ENCODE results near the gene ANKZF1. TPM values are rescaled to one million over a fixed set of nuclear protein-coding genes. Genes with fewer than 3 reads are reported as not detected.

Gene ANKZF1
- polyA plus RNA-seq, 1 of the 3 experiments (the other 2 are of a cell fraction), result 22.3 TPM

DNA sequence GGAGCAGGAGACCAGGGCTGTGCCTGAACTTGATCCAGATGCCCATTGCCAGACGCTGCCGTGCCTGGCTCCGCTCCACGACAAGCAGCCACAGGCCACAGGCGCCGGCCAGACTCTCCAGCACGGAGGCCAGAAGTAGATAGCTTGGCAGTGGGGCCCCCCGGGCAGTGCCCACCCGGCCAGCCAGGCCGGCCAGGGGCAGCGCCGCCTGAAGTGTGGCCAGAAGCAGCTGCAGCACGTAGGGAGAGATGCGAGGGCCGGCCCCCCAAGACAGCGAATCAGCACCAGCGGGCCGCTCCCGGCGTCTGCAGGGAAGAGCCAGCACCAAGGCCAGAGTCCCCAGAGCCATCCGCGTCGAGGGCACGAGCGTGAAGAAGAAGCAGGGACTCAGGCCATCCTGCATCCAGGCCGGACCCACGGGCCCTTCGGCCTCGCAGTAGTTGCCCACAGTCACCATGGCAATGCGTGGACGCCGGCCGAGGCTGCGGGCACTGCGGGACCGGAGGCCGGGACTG lies 11.3 kb upstream of the ANKZF1 start (continued):
- TF ChIP-seq RXRA (IDR thresholded peaks at IDR 0.05; ENCODE audit: borderline replicate concordance, low read depth) (no peak), TEAD4 (IDR thresholded peaks at IDR 0.05; ENCODE audit: borderline replicate concordance, insufficient read depth) (no peak), FOSL2 (IDR thresholded peaks at IDR 0.05; ENCODE audit: borderline replicate concordance, low read depth) (no peak), RFX5 (IDR thresholded peaks at IDR 0.05; ENCODE audit: low read length) (no peak), YY1 (IDR thresholded peaks at IDR 0.05; ENCODE audit: low read depth) (no peak), ELF1 (IDR thresholded peaks at IDR 0.05) (no peak), EP300 (IDR thresholded peaks at IDR 0.05; ENCODE audit: borderline replicate concordance in 1 of 2, low read depth in 1 of 2, low read length in 1 of 2) (no peak), FOXJ3 (CRISPR knock-in tag; IDR thresholded peaks at IDR 0.05) (peak; percentile 28; the same call in 1 of the 2 replicates), RCOR1 (IDR thresholded peaks at IDR 0.05; ENCODE audit: low read length) (no peak), POLR2AphosphoS5 (IDR thresholded peaks at IDR 0.05; ENCODE audit: low read depth, low read length) (no peak), NRF1 (IDR thresholded peaks at IDR 0.05; ENCODE audit: low read depth, low read length) (no peak), GABPA (IDR thresholded peaks at IDR 0.05; ENCODE audit: low read depth) (no peak), SIN3A (IDR thresholded peaks at IDR 0.05; ENCODE audit: borderline replicate concordance, low read depth, low read length) (no peak), CHD2 (IDR thresholded peaks at IDR 0.05; ENCODE audit: low read length, partially characterized antibody) (peak; percentile 7), TAF1 (IDR thresholded peaks at IDR 0.05; ENCODE audit: borderline replicate concordance, low read depth, low read length) (0 out of 2 replicates have a peak, but pooled peaks have one; percentile 21)
- TF ChIP-seq, protein P1, sequence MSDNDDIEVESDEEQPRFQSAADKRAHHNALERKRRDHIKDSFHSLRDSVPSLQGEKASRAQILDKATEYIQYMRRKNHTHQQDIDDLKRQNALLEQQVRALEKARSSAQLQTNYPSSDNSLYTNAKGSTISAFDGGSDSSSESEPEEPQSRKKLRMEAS (IDR thresholded peaks at IDR 0.05; ENCODE audit: low read depth), result 0 out of 2 replicates have a peak, but pooled peaks have one; percentile 65
- TF ChIP-seq, protein P2, sequence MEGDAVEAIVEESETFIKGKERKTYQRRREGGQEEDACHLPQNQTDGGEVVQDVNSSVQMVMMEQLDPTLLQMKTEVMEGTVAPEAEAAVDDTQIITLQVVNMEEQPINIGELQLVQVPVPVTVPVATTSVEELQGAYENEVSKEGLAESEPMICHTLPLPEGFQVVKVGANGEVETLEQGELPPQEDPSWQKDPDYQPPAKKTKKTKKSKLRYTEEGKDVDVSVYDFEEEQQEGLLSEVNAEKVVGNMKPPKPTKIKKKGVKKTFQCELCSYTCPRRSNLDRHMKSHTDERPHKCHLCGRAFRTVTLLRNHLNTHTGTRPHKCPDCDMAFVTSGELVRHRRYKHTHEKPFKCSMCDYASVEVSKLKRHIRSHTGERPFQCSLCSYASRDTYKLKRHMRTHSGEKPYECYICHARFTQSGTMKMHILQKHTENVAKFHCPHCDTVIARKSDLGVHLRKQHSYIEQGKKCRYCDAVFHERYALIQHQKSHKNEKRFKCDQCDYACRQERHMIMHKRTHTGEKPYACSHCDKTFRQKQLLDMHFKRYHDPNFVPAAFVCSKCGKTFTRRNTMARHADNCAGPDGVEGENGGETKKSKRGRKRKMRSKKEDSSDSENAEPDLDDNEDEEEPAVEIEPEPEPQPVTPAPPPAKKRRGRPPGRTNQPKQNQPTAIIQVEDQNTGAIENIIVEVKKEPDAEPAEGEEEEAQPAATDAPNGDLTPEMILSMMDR (IDR thresholded peaks at IDR 0.05), result no peak; the same call in 1 of the 2 replicates
- TF ChIP-seq, protein P3, sequence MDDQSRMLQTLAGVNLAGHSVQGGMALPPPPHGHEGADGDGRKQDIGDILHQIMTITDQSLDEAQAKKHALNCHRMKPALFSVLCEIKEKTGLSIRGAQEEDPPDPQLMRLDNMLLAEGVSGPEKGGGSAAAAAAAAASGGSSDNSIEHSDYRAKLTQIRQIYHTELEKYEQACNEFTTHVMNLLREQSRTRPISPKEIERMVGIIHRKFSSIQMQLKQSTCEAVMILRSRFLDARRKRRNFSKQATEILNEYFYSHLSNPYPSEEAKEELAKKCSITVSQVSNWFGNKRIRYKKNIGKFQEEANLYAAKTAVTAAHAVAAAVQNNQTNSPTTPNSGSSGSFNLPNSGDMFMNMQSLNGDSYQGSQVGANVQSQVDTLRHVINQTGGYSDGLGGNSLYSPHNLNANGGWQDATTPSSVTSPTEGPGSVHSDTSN (IDR thresholded peaks at IDR 0.05), result no peak
- TF ChIP-seq, protein P4, sequence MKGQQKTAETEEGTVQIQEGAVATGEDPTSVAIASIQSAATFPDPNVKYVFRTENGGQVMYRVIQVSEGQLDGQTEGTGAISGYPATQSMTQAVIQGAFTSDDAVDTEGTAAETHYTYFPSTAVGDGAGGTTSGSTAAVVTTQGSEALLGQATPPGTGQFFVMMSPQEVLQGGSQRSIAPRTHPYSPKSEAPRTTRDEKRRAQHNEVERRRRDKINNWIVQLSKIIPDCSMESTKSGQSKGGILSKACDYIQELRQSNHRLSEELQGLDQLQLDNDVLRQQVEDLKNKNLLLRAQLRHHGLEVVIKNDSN (IDR thresholded peaks at IDR 0.05; ENCODE audit: borderline replicate concordance, low read depth), result no peak
- TF ChIP-seq, protein P5, sequence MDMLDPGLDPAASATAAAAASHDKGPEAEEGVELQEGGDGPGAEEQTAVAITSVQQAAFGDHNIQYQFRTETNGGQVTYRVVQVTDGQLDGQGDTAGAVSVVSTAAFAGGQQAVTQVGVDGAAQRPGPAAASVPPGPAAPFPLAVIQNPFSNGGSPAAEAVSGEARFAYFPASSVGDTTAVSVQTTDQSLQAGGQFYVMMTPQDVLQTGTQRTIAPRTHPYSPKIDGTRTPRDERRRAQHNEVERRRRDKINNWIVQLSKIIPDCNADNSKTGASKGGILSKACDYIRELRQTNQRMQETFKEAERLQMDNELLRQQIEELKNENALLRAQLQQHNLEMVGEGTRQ (IDR thresholded peaks at IDR 0.05; ENCODE audit: borderline replicate concordance, low read depth, low read length), result no peak
- TF ChIP-seq, protein P6, sequence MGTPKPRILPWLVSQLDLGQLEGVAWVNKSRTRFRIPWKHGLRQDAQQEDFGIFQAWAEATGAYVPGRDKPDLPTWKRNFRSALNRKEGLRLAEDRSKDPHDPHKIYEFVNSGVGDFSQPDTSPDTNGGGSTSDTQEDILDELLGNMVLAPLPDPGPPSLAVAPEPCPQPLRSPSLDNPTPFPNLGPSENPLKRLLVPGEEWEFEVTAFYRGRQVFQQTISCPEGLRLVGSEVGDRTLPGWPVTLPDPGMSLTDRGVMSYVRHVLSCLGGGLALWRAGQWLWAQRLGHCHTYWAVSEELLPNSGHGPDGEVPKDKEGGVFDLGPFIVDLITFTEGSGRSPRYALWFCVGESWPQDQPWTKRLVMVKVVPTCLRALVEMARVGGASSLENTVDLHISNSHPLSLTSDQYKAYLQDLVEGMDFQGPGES (IDR thresholded peaks at IDR 0.05; ENCODE audit: low read depth, low read length), result no peak

All from SK-N-SH (cell line).